GM12878 (cell line): Measurements from ENCODE around the gene ILKAP. TPM values are rescaled to one million over a fixed set of nuclear protein-coding genes. Genes with fewer than 3 reads are reported as not detected.

ENCODE experiments used
- ATAC-seq: fragments of 200-7000 bp; cut with Tn5 transposase; 3 replicates; pipeline ENCODE4 v1.9.1; 2020; ENCODE audit warnings: mild to moderate bottlenecking, moderate library complexity
- BruUV-seq: library from RNA; stranded (reverse); fragments of 400-500 nt; replicated peaks from 2 replicates; lab custom pipeline; 2021; lab: Mats Ljungman, UMichigan
- CTCF ChIA-PET: fragments of 300-600 bp; sonication (Branson Sonifier 250); formaldehyde crosslinking; extraction: SDS; loops from one replicate; lab custom pipeline; 2021; ENCODE audit warnings: inconsistent platforms; lab: Yijun Ruan, JAX
- POLR2A ChIA-PET: fragments of 350-600 bp; formaldehyde crosslinking; extraction: SDS; loops from one replicate; lab custom pipeline; 2021; ENCODE audit warnings: inconsistent platforms; lab: Charles Lee
- RAD21 ChIA-PET: fragments of 300-600 bp; sonication (Branson Sonifier 250); formaldehyde crosslinking; loops from one replicate; lab custom pipeline; 2023; ENCODE audit warnings: antibody characterized with exemption; ENCODE audit not compliant: unreplicated experiment; lab: Charles Lee
- SMC1A ChIA-PET: fragments of 300-600 bp; sonication (Branson Sonifier 250); formaldehyde crosslinking; loops from one replicate; lab custom pipeline; 2023; ENCODE audit not compliant: unreplicated experiment, uncharacterized antibody; lab: Charles Lee
- DNase-seq: peaks from one replicate; pipeline ENCODE4 v3.0.0-alpha.2; 2011; ENCODE audit warnings: low read depth, low spot score
- FAIRE-seq: peaks from 3 replicates; lab custom pipeline; 2011; peaks lifted over from hg19 to GRCh38; lab: Jason Lieb, UNC
- H2AFZ ChIP-seq: 2 replicates; pipeline ENCODE4 v1.6.0; 2011; ENCODE audit warnings: low read depth, low read length, control low read depth; ENCODE audit not compliant: control insufficient read depth
- H3K27ac ChIP-seq: 2 replicates; pipeline ENCODE4 v1.5.1; 2011; ENCODE audit warnings: control low read depth; ENCODE audit not compliant: control insufficient read depth, insufficient read depth
- H3K27me3 ChIP-seq, 2 experiments: replicated peaks in 1 of 2; 2 replicates each; pipeline versions ENCODE4 v1.6.0 to v1.6.1; 2011; ENCODE audit warnings: low read length in 1 of 2; ENCODE audit not compliant: control insufficient read depth in 2 of 2, insufficient read depth in 2 of 2
- H3K36me3 ChIP-seq, 2 experiments: 2 replicates each; pipeline ENCODE4 v1.5.1; 2011; ENCODE audit warnings: low read length in 1 of 2; ENCODE audit not compliant: control insufficient read depth in 2 of 2, insufficient read depth in 2 of 2
- H3K4me1 ChIP-seq: 2 replicates; pipeline ENCODE4 v1.6.1; 2011; ENCODE audit warnings: mild to moderate bottlenecking, low read length, moderate library complexity, mixed read lengths; ENCODE audit not compliant: control insufficient read depth, insufficient read depth
- H3K4me2 ChIP-seq: 2 replicates; pipeline ENCODE4 v1.6.0; 2011; ENCODE audit warnings: control low read depth; ENCODE audit not compliant: control insufficient read depth, insufficient read depth
- H3K4me3 ChIP-seq: fragments of 200-600 bp; sonication (generic); 2 replicates; pipeline ENCODE4 v1.5.1; 2016
- H3K79me2 ChIP-seq: 2 replicates; pipeline ENCODE4 v1.6.0; 2011; ENCODE audit warnings: low read length; ENCODE audit not compliant: control insufficient read depth, insufficient read depth
- H3K9ac ChIP-seq: 2 replicates; pipeline ENCODE4 v1.8.0; 2011; ENCODE audit warnings: low read length, control low read depth, mixed read lengths; ENCODE audit not compliant: control insufficient read depth, insufficient read depth
- H3K9me3 ChIP-seq: replicated peaks from 3 replicates; pipeline ENCODE4 v1.5.1; 2011; ENCODE audit warnings: mild to moderate bottlenecking, low read length; ENCODE audit not compliant: control insufficient read depth, insufficient read depth
- H4K20me1 ChIP-seq: 2 replicates; pipeline ENCODE4 v1.6.0; 2011; ENCODE audit not compliant: control insufficient read depth, insufficient read depth
- CBX3 ChIP-seq: fragments of 200-600 bp; sonication (generic); IDR thresholded peaks from 2 replicates; pipeline ENCODE4 v1.6.1; 2016; ENCODE audit warnings: low read depth, borderline replicate concordance
- CHD2 ChIP-seq: IDR thresholded peaks from 2 replicates; pipeline ENCODE4 v1.6.1; 2011; ENCODE audit warnings: low read depth, low read length, improper control_type of control experiment, borderline replicate concordance
- KAT2A ChIP-seq: conservative IDR thresholded peaks from 2 replicates; pipeline ENCODE4 v1.6.1; 2011; ENCODE audit warnings: low read depth, low read length; ENCODE audit not compliant: control insufficient read depth
- NBN ChIP-seq: fragments of 450-650 bp; IDR thresholded peaks from 2 replicates; pipeline ENCODE4 v1.6.1; 2016
- POLR2A ChIP-seq: IDR thresholded peaks from 2 replicates; pipeline ENCODE4 v1.6.1; 2011; ENCODE audit warnings: low read depth, mild to moderate bottlenecking, low read length
- SPI1 ChIP-seq: IDR thresholded peaks from 2 replicates; pipeline ENCODE4 v1.6.1; 2011; ENCODE audit warnings: low read depth, mild to moderate bottlenecking, low read length, moderate library complexity, borderline replicate concordance; ENCODE audit not compliant: insufficient read depth
- SUPT20H ChIP-seq: IDR thresholded peaks from 2 replicates; pipeline ENCODE4 v1.6.1; 2011; ENCODE audit warnings: low read depth, mild to moderate bottlenecking, low read length, moderate library complexity, borderline replicate concordance; ENCODE audit not compliant: control insufficient read depth
- WGBS: methylation state at CpG from one replicate; pipeline ENCODE4 v1.1.6; 2016; ENCODE audit warnings: low lambda C conversion rate; ENCODE audit not compliant: insufficient replicate concordance, insufficient coverage; ENCODE audit errors: missing lambda C conversion rate; 5-methylcytosine and 5-hydroxymethylcytosine counted together
- in situ Hi-C: fragments of 300-500 bp; cut with MboI; formaldehyde crosslinking; loops from 9 replicates; pipeline ENCODE4 v1.14.3; 2018; ENCODE audit warnings: mixed read lengths
- intact Hi-C: fragments of 100-400 bp; cut with micrococcal nuclease; formaldehyde crosslinking; loops from one replicate; pipeline ENCODE4 v1.14.2; 2022; ENCODE audit not compliant: unreplicated experiment
- polyA plus RNA-seq, 11 experiments: library from polyadenylated mRNA; depleted of rRNA in 4 of 11; unstranded in 6 of 11; stranded (reverse) in 5 of 11; fragments of >200 nt; fragmentation: Nextera tagmentation in 4 of 11; fragmentation: Illumina TruSeq in 1 of 11; extraction: Ambion mirVana in 4 of 11; extraction: Trizol in 1 of 11; gene quantifications; 1 replicate in 1 of 11; 2 replicates in 10 of 11; pipeline versions ENCODE4 v1.2.1 to v1.2.3, GENCODE V29; 2011 to 2016; ENCODE audit warnings: inconsistent platforms in 2 of 11, missing spikeins in 2 of 11, low read depth in 1 of 11
- total RNA-seq, 4 experiments: library from RNA; depleted of rRNA in 3 of 4; stranded (reverse); fragments of >200 nt in 3 of 4; fragmentation: Illumina TruSeq in 1 of 4; extraction: Trizol in 1 of 4; gene quantifications; 2 replicates each; pipeline versions ENCODE4 v1.2.1 to v1.2.3, GENCODE V29; 2013 to 2021
- TF ChIP-seq, protein P1 (sequence below): IDR thresholded peaks from 2 replicates; pipeline ENCODE4 v1.6.1; 2012; ENCODE audit warnings: improper control_type of control experiment, low read depth, low read length; ENCODE audit not compliant: insufficient replicate concordance
- TF ChIP-seq, protein P2 (sequence below): IDR thresholded peaks from 2 replicates; pipeline ENCODE4 v1.6.1; 2011; ENCODE audit warnings: low read depth, mild to moderate bottlenecking, low read length, moderate library complexity, borderline replicate concordance; ENCODE audit errors: extremely low read depth

ILKAP gene
- total and polyA plus RNA-seq, 10 of the 15 experiments (the other 5 are each of a cell fraction or from before 2014, with no cell fraction given) = 4.2 to 65.3 (median 37.3) TPM

DNA sequence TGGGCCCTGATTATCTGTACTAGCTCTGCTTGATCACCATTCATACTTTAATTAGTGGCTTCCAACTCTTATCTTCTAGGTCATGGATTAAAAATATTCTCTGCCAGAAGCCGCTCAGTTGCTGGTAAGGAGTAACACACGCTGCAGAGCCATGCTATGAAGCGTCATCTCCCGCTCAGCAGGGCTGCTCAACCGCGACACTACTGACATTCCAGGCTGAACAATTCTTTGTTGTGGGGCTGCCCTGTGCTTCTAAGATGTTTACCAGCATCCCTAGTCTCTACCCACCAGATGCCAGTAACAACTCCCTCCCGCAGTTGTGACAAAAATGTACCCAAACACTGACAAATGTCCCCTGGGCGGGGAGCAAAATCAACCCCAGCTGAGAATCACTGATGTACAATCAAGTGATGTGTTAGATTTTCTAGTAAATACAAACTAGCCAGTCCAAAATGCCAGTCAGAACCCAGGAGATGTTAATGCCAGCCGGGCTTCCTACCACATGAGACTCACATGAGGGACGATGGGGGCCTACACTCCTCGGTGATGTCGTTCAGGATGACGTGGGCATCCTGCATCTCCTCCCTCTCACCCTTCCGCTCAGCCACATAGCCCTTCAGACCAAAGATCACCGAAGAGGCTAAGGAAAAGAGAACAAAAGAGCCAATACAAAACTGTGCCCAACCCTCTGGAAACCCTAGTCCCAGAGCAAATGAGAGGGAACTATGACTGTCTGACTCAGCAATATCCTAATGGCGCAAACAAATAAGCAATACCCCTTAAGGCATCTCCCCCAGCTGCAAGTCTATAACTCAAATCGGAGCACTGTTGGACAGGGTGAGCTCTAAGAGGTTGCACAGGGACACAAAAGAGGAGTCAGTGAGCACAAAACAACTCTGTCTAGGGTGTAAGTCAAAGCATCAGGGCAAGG lies 15.6 kb downstream of the ILKAP start:
- in situ Hi-C loops (no loop called here), intact Hi-C loops (no loop called here)
- no peak for DNase-seq
- Histone ChIP-seq H3K79me2 (no peaks in the 10 kb centered on the region), H3K4me3 (no peak overlapping the region), H3K4me2 (no peak overlapping the region), H3K4me1 (no peaks in the 10 kb centered on the region), H3K9ac (no peak overlapping the region), H4K20me1 (no peaks in the 10 kb centered on the region), H3K27me3 (no peaks in the 10 kb centered on the region), H3K9me3 (no peaks in the 10 kb centered on the region)
- BruUV-seq = no TSS peak
- SMC1A ChIA-PET = interaction anchor here (1.4 kb wide), 1 partner anchor 13 kb away, joined by 6 read pairs; no protein-coding TSS in a partner anchor
- POLR2A ChIA-PET = interaction anchor here (0.6 to 1.5 kb wide), 3 partner anchors 9 to 582 kb away, joined by 3 read pairs; no protein-coding TSS in a partner anchor
- 0 out of 2 replicates have a peak, but pooled peaks have one; percentile 27 for TF ChIP-seq POLR2A
- no peak for TF ChIP-seq NBN
- TF ChIP-seq, all 136 proteins: peak for 1
- H2AFZ ChIP-seq = no peak overlapping the region
- over 99% methylated on average over 17 of the region's 17 CpGs for WGBS
- no peak for ATAC-seq
- peaks cover 21 to 37% of the 10 kb centered on the region in 2 experiments for H3K36me3 ChIP-seq
- FAIRE-seq = no peak
- H3K27ac ChIP-seq = no peak overlapping the region
- CTCF ChIA-PET = interaction anchor here (0.6 kb wide), 1 partner anchor 126 kb away, joined by 3 read pairs; no protein-coding TSS in a partner anchor
- RAD21 ChIA-PET = no interaction called here

DNA sequence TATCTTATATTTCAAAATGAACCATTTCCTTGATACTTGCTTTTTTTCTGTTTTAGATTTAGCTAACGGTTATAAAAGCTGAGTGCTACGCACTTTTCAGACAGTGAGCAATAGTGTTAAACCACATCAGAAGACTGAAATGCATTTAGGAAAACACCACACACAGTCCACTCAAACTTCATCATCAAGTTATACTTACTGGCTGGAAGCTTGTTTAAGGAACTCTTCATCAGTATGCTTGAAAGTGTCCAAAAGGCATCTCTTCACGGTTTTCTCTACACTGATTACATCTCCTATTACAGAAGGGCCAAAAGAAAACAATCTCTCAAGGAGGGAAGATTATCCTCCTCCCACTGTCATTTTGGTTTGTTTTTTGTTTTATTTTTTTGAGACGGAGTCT lies 19.7 kb downstream of the ILKAP start:
- no TSS peak for BruUV-seq
- no peak overlapping the region for H3K27ac ChIP-seq
- no peaks in the 10 kb centered on the region for H3K27me3 ChIP-seq
- ChIA-PET CTCF (no interaction called here), SMC1A (interaction anchor here (1.3 kb wide), 1 partner anchor 15 kb away, joined by 3 read pairs; no protein-coding TSS in a partner anchor), POLR2A (no interaction called here), RAD21 (no interaction called here)
- WGBS = 84% methylated on average over 4 of the region's 4 CpGs
- intact Hi-C loops (no loop called here), in situ Hi-C loops (no loop called here)
- no peaks in the 10 kb centered on the region for H3K4me1 ChIP-seq
- no peaks in the 10 kb centered on the region for H3K79me2 ChIP-seq
- no peak overlapping the region for H2AFZ ChIP-seq
- H3K36me3 ChIP-seq = peaks cover 32 to 44% of the 10 kb centered on the region in 2 experiments
- DNase-seq (no peak), FAIRE-seq (no peak), ATAC-seq (no peak)
- H3K9ac ChIP-seq = no peak overlapping the region
- H3K4me3 ChIP-seq = no peak overlapping the region
- no peaks in the 10 kb centered on the region for H3K9me3 ChIP-seq
- H4K20me1 ChIP-seq = no peaks in the 10 kb centered on the region
- no peak overlapping the region for H3K4me2 ChIP-seq
- TF ChIP-seq CBX3 (no peak), SPI1 (no peak), KAT2A (no peak), CHD2 (no peak), SUPT20H (no peak)
- TF ChIP-seq, protein P1, sequence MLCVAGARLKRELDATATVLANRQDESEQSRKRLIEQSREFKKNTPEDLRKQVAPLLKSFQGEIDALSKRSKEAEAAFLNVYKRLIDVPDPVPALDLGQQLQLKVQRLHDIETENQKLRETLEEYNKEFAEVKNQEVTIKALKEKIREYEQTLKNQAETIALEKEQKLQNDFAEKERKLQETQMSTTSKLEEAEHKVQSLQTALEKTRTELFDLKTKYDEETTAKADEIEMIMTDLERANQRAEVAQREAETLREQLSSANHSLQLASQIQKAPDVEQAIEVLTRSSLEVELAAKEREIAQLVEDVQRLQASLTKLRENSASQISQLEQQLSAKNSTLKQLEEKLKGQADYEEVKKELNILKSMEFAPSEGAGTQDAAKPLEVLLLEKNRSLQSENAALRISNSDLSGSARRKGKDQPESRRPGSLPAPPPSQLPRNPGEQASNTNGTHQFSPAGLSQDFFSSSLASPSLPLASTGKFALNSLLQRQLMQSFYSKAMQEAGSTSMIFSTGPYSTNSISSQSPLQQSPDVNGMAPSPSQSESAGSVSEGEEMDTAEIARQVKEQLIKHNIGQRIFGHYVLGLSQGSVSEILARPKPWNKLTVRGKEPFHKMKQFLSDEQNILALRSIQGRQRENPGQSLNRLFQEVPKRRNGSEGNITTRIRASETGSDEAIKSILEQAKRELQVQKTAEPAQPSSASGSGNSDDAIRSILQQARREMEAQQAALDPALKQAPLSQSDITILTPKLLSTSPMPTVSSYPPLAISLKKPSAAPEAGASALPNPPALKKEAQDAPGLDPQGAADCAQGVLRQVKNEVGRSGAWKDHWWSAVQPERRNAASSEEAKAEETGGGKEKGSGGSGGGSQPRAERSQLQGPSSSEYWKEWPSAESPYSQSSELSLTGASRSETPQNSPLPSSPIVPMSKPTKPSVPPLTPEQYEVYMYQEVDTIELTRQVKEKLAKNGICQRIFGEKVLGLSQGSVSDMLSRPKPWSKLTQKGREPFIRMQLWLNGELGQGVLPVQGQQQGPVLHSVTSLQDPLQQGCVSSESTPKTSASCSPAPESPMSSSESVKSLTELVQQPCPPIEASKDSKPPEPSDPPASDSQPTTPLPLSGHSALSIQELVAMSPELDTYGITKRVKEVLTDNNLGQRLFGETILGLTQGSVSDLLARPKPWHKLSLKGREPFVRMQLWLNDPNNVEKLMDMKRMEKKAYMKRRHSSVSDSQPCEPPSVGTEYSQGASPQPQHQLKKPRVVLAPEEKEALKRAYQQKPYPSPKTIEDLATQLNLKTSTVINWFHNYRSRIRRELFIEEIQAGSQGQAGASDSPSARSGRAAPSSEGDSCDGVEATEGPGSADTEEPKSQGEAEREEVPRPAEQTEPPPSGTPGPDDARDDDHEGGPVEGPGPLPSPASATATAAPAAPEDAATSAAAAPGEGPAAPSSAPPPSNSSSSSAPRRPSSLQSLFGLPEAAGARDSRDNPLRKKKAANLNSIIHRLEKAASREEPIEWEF = no peak
- TF ChIP-seq, protein P2, sequence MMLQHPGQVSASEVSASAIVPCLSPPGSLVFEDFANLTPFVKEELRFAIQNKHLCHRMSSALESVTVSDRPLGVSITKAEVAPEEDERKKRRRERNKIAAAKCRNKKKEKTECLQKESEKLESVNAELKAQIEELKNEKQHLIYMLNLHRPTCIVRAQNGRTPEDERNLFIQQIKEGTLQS = no peak
